ENCODE data around the gene TECTA. TPM values are rescaled to one million over a fixed set of nuclear protein-coding genes. Genes with fewer than 3 reads are reported as not detected.
"Not testable (repeated sequence)": the region's sequence is repeated elsewhere in the genome, so short reads cannot be mapped to it uniquely, and the experiment has no call there.

Gene TECTA
- total RNA-seq, 1 donor from 2014 or later = 2.9 TPM

DNA sequence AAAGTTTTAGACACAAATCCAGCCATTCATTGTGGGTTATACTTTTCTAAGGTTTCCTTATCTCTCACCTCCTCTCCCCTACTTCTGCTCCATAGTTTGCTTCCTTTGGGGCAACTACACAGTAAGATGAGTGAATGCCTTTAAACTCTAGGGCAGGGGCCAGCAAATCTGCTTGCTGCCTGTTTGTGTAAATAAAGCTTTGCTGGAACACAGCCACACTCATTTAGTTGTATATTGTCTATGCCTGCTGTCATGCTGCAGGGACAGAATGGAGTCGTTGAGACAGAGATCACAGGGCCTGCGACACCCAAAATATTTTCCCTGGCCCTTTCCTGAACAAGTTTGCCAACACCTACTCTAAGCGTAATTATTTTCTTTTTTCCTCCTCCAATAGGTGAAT lies 58.7 kb downstream of the TECTA start:
- peaks cover 3% of the 10 kb centered on the region for H3K9me3 Mint-ChIP-seq (ENCODE audit: unreplicated experiment)
- H3K4me1 Mint-ChIP-seq (ENCODE audit: low read depth, unreplicated experiment) = no peaks in the 10 kb centered on the region
- no peak overlapping the region for H3K4me3 Mint-ChIP-seq (ENCODE audit: unreplicated experiment)
- DNase-seq = no peak
- no peaks in the 10 kb centered on the region for H3K27me3 Mint-ChIP-seq (ENCODE audit: unreplicated experiment)
- no peak overlapping the region for H3K27ac Mint-ChIP-seq (ENCODE audit: unreplicated experiment)
- TF ChIP-seq CTCF (IDR thresholded peaks at IDR 0.05; ENCODE audit: partially characterized antibody, unreplicated experiment) = no peak
- H3K36me3 Mint-ChIP-seq (ENCODE audit: unreplicated experiment) = no peaks in the 10 kb centered on the region

- TF ChIP-seq CTCF (IDR thresholded peaks at IDR 0.05; ENCODE audit: partially characterized antibody, unreplicated experiment) = no peak
- no peak overlapping the region for H3K27ac Mint-ChIP-seq (ENCODE audit: unreplicated experiment)
- no peak overlapping the region for H3K4me3 Mint-ChIP-seq (ENCODE audit: unreplicated experiment)
- H3K9me3 Mint-ChIP-seq (ENCODE audit: unreplicated experiment) = peaks cover 3% of the 10 kb centered on the region
- no peaks in the 10 kb centered on the region for H3K36me3 Mint-ChIP-seq (ENCODE audit: unreplicated experiment)
- DNase-seq = no peak
- peaks cover 2% of the 10 kb centered on the region for H3K27me3 Mint-ChIP-seq (ENCODE audit: unreplicated experiment)
- H3K4me1 Mint-ChIP-seq (ENCODE audit: low read depth, unreplicated experiment) = no peaks in the 10 kb centered on the region
Observed at GRCh38 chr11:121161349-121161917, 60.4 kb downstream of the TECTA start.

GRCh38 chr11:121163658-121164308 lies 62.7 kb downstream of the TECTA start:
- TF ChIP-seq CTCF (IDR thresholded peaks at IDR 0.05; ENCODE audit: partially characterized antibody, unreplicated experiment) = no peak
- no peak overlapping the region for H3K27ac Mint-ChIP-seq (ENCODE audit: unreplicated experiment)
- H3K4me3 Mint-ChIP-seq (ENCODE audit: unreplicated experiment) = no peak overlapping the region
- H3K36me3 Mint-ChIP-seq (ENCODE audit: unreplicated experiment) = no peaks in the 10 kb centered on the region
- peaks cover 1% of the 10 kb centered on the region for H3K9me3 Mint-ChIP-seq (ENCODE audit: unreplicated experiment)
- H3K4me1 Mint-ChIP-seq (ENCODE audit: low read depth, unreplicated experiment) = no peaks in the 10 kb centered on the region
- no peak for DNase-seq
- peaks cover 2% of the 10 kb centered on the region for H3K27me3 Mint-ChIP-seq (ENCODE audit: unreplicated experiment)

- peaks cover 22% of the 10 kb centered on the region for H3K36me3 Mint-ChIP-seq (ENCODE audit: unreplicated experiment)
- not testable (repeated sequence) for DNase-seq; H3K4me3 Mint-ChIP-seq (ENCODE audit: unreplicated experiment); H3K27me3 Mint-ChIP-seq (ENCODE audit: unreplicated experiment); H3K9me3 Mint-ChIP-seq (ENCODE audit: unreplicated experiment); H3K4me1 Mint-ChIP-seq (ENCODE audit: low read depth, unreplicated experiment); H3K27ac Mint-ChIP-seq (ENCODE audit: unreplicated experiment)
Observed at GRCh38 chr11:121177629-121178028, 76.6 kb downstream of the TECTA start.

GRCh38 chr11:121179306-121179705 lies 78.3 kb downstream of the TECTA start:
- Mint-ChIP-seq H3K9me3 (ENCODE audit: unreplicated experiment) (peaks cover 9% of the 10 kb centered on the region), H3K4me3 (ENCODE audit: unreplicated experiment) (no peak overlapping the region), H3K27me3 (ENCODE audit: unreplicated experiment) (no peaks in the 10 kb centered on the region), H3K27ac (ENCODE audit: unreplicated experiment) (no peak overlapping the region), H3K4me1 (ENCODE audit: low read depth, unreplicated experiment) (no peaks in the 10 kb centered on the region), H3K36me3 (ENCODE audit: unreplicated experiment) (peaks cover 22% of the 10 kb centered on the region)
- DNase-seq = no peak
- no peak for TF ChIP-seq CTCF (IDR thresholded peaks at IDR 0.05; ENCODE audit: partially characterized antibody, unreplicated experiment)

All from glutamatergic neuron (in vitro differentiated cells).